Sigmoid colon (tissue), 4 donors: ENCODE measurements around the gene C19orf53.

Source experiments
- POLR2A ChIP-seq, 2 donors: fragments of 450-650 bp; IDR thresholded peaks; one replicate each; pipeline ENCODE4 v1.6.1; 2016; ENCODE audit warnings: antibody characterized with exemption in 2 of 2, mild to moderate bottlenecking in 2 of 2, moderate library complexity in 2 of 2
- POLR2AphosphoS5 ChIP-seq, 4 donors: sonication (generic); formaldehyde crosslinking; IDR thresholded peaks; one replicate each; pipeline ENCODE4 v1.6.1; 2017; ENCODE audit warnings: antibody characterized with exemption in 4 of 4
- TF ChIP-seq, protein P1 (sequence below), 4 experiments: fragments of 450-650 bp in 3 of 4; fragments of 200-600 bp in 1 of 4; IDR thresholded peaks; one replicate each; pipeline ENCODE4 v1.5.1; 2016 to 2019; ENCODE audit warnings: antibody characterized with exemption in 4 of 4, mild to moderate bottlenecking in 3 of 4, moderate library complexity in 2 of 4

DNA sequence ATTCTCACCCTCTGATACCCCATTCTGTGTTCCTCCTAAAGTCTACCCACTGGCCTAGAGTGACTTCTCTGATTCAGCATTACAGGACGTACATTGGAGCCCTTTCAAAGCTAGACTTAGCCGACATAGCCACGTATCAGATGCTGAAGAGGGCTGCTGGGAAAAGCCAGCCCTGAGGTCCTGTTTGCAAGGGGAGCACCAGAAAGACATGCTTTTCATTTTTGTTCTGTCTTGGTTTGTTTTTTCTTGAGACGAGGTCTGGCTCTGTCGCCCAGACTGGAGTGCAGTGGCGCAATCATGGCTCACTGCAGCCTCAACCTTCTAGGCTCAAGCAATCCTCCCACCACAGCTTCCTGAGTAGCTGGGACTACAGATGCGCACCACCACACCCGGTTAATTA is 14.7 kb downstream of the C19orf53 start:
- TF ChIP-seq, protein P1, sequence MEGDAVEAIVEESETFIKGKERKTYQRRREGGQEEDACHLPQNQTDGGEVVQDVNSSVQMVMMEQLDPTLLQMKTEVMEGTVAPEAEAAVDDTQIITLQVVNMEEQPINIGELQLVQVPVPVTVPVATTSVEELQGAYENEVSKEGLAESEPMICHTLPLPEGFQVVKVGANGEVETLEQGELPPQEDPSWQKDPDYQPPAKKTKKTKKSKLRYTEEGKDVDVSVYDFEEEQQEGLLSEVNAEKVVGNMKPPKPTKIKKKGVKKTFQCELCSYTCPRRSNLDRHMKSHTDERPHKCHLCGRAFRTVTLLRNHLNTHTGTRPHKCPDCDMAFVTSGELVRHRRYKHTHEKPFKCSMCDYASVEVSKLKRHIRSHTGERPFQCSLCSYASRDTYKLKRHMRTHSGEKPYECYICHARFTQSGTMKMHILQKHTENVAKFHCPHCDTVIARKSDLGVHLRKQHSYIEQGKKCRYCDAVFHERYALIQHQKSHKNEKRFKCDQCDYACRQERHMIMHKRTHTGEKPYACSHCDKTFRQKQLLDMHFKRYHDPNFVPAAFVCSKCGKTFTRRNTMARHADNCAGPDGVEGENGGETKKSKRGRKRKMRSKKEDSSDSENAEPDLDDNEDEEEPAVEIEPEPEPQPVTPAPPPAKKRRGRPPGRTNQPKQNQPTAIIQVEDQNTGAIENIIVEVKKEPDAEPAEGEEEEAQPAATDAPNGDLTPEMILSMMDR (IDR thresholded peaks at IDR 0.05) = no peak
- no peak for TF ChIP-seq POLR2A (IDR thresholded peaks at IDR 0.05)
- TF ChIP-seq POLR2AphosphoS5 (IDR thresholded peaks at IDR 0.05) = no peak
